HCT116 (cell line): Measurements from ENCODE around the gene CDC42EP5. TPM values are rescaled to one million over a fixed set of nuclear protein-coding genes. Genes with fewer than 3 reads are reported as not detected.

Experiments used
- ATAC-seq: fragments of 200-7000 bp; cut with Tn5 transposase; 2 replicates; pipeline ENCODE4 v1.9.1; 2020; ENCODE audit warnings: mild to moderate bottlenecking, moderate library complexity
- BruUV-seq: library from RNA; stranded (reverse); fragments of 400-500 nt; replicated peaks from 2 replicates; lab custom pipeline; 2021; lab: Mats Ljungman, UMichigan
- CTCF ChIA-PET: fragments of 300-600 bp; sonication (Branson Sonifier 250); formaldehyde crosslinking; loops from one replicate; lab custom pipeline; 2021; ENCODE audit warnings: antibody characterized with exemption; lab: Charles Lee
- POLR2A ChIA-PET: fragments of 300-600, 350-600 bp; sonication (Branson Sonifier 250); formaldehyde crosslinking; loops from one replicate; lab custom pipeline; 2021; ENCODE audit warnings: antibody characterized with exemption; lab: Charles Lee
- RAD21 ChIA-PET, 2 experiments: fragments of 300-600 bp; sonication (Branson Sonifier 250); formaldehyde crosslinking; loops; one replicate each; lab custom pipeline; 2023; ENCODE audit warnings: low total read pairs in 2 of 2; ENCODE audit not compliant: uncharacterized antibody in 2 of 2, unreplicated experiment in 2 of 2, low non-redundant PET in 1 of 2; lab: Charles Lee
- DNase-seq: peaks from one replicate; pipeline ENCODE4 v3.0.0-alpha.2; 2010; ENCODE audit warnings: low read depth, low spot score
- H2AFZ ChIP-seq: fragments of 200-600 bp; shearing (Covaris generic), sonication (generic); 2 replicates; pipeline ENCODE4 v1.6.1; 2017; ENCODE audit warnings: low read depth, mixed run types, mixed read lengths, antibody characterized with exemption, low read length; ENCODE audit not compliant: poor library complexity, severe bottlenecking
- H3K27ac ChIP-seq: 2 replicates; pipeline ENCODE4 v1.5.1; 2012; ENCODE audit warnings: low read depth, low read length
- H3K27me3 ChIP-seq: fragments of 200-600 bp; sonication (generic); 2 replicates; pipeline ENCODE4 v1.6.1; 2016; ENCODE audit warnings: mixed run types, low read length, mixed read lengths; ENCODE audit not compliant: insufficient read depth
- H3K36me3 ChIP-seq, 2 experiments: fragments of 200-500 bp in 1 of 2; fragments of 200-600 bp in 1 of 2; sonication (Bioruptor generic) in 1 of 2; sonication (generic) in 1 of 2; 2 replicates each; pipeline versions ENCODE4 v1.5.1 to v1.6.1; 2014 to 2016; ENCODE audit warnings: low read length in 2 of 2, inconsistent platforms in 1 of 2, mixed read lengths in 1 of 2, mixed run types in 1 of 2; ENCODE audit not compliant: insufficient read depth in 2 of 2, control insufficient read depth in 1 of 2
- H3K4me1 ChIP-seq, 2 experiments: fragments of 200-600 bp in 1 of 2; sonication (generic) in 1 of 2; 2 replicates each; pipeline versions ENCODE4 v1.5.1 to v1.6.1; 2012 to 2017; ENCODE audit warnings: low read length in 2 of 2, inconsistent platforms in 1 of 2, mild to moderate bottlenecking in 1 of 2, mixed read lengths in 1 of 2, mixed run types in 1 of 2, moderate library complexity in 1 of 2; ENCODE audit not compliant: insufficient read depth in 2 of 2, control insufficient read depth in 1 of 2
- H3K4me2 ChIP-seq: fragments of 200-600 bp; sonication (generic); 2 replicates; pipeline ENCODE4 v1.6.1; 2017; ENCODE audit warnings: mixed run types, low read length, mixed read lengths
- H3K4me3 ChIP-seq, 2 experiments: fragments of 200-600 bp in 1 of 2; sonication (generic) in 1 of 2; replicated peaks in 1 of 2; 2 replicates each; pipeline ENCODE4 v1.5.1; 2011 to 2016; ENCODE audit warnings: low read length in 2 of 2, control low read depth in 1 of 2, low read depth in 1 of 2, mild to moderate bottlenecking in 1 of 2, mixed read lengths in 1 of 2, mixed run types in 1 of 2
- H3K79me2 ChIP-seq: fragments of 200-600 bp; sonication (generic); 2 replicates; pipeline ENCODE4 v1.6.1; 2017; ENCODE audit warnings: mild to moderate bottlenecking, mixed run types, low read length, moderate library complexity, mixed read lengths; ENCODE audit not compliant: insufficient read depth
- H3K9ac ChIP-seq: fragments of 200-600 bp; sonication (generic); 2 replicates; pipeline ENCODE4 v1.6.1; 2016; ENCODE audit warnings: low read length, mixed read lengths
- H3K9me2 ChIP-seq: fragments of 200-600 bp; sonication (generic), shearing (Covaris generic); 2 replicates; pipeline ENCODE4 v1.6.1; 2017; ENCODE audit warnings: mixed run types, mild to moderate bottlenecking, moderate library complexity; ENCODE audit not compliant: insufficient read depth
- H3K9me3 ChIP-seq, 2 experiments: fragments of 200-500 bp in 1 of 2; fragments of 200-600 bp in 1 of 2; sonication (Bioruptor generic) in 1 of 2; sonication (generic) in 1 of 2; 2 replicates each; pipeline ENCODE4 v1.6.1; 2014 to 2017; ENCODE audit warnings: low read length in 2 of 2, mixed read lengths in 2 of 2, inconsistent platforms in 1 of 2, low read depth in 1 of 2, mild to moderate bottlenecking in 1 of 2, mixed run types in 1 of 2, moderate library complexity in 1 of 2; ENCODE audit not compliant: control insufficient read depth in 1 of 2, insufficient read depth in 1 of 2
- H4K20me1 ChIP-seq: fragments of 200-600 bp; sonication (generic), shearing (Covaris generic); 2 replicates; pipeline ENCODE4 v1.6.1; 2017; ENCODE audit warnings: mixed run types, mild to moderate bottlenecking, moderate library complexity; ENCODE audit not compliant: insufficient read depth
- CBX3 ChIP-seq: IDR thresholded peaks from 2 replicates; pipeline ENCODE4 v1.6.1; 2012; ENCODE audit warnings: low read depth
- ELF1 ChIP-seq: IDR thresholded peaks from 2 replicates; pipeline ENCODE4 v1.6.1; 2012; ENCODE audit warnings: low read depth, borderline replicate concordance
- EZH2 ChIP-seq: fragments of 200-600 bp; sonication (generic); IDR thresholded peaks from 2 replicates; pipeline ENCODE4 v1.6.1; 2017; ENCODE audit warnings: antibody characterized with exemption, mixed run types
- FOSL1 ChIP-seq: IDR thresholded peaks from 2 replicates; pipeline ENCODE4 v1.6.1; 2012; ENCODE audit warnings: low read depth
- JUND ChIP-seq: IDR thresholded peaks from 2 replicates; pipeline ENCODE4 v1.6.1; 2012
- RAD21 ChIP-seq: IDR thresholded peaks from 2 replicates; pipeline ENCODE4 v1.6.1; 2012; ENCODE audit warnings: low read depth, mild to moderate bottlenecking
- SIN3A ChIP-seq: IDR thresholded peaks from 2 replicates; pipeline ENCODE4 v1.6.1; 2012; ENCODE audit warnings: low read depth
- YY1 ChIP-seq: IDR thresholded peaks from 2 replicates; pipeline ENCODE4 v1.6.1; 2011; ENCODE audit warnings: low read length, low read depth, moderate library complexity, mild to moderate bottlenecking; ENCODE audit not compliant: insufficient replicate concordance; ENCODE audit errors: extremely low read depth
- intact Hi-C: fragments of 100-400 bp; cut with micrococcal nuclease; formaldehyde crosslinking; loops from 2 replicates; pipeline ENCODE4 v1.10.0; 2022
- total RNA-seq: library from RNA; stranded (reverse); gene quantifications from one replicate; pipeline ENCODE4 v1.2.1, GENCODE V29; 2021; ENCODE audit not compliant: unreplicated experiment
- TF ChIP-seq, protein P1 (sequence below), 3 experiments: fragments of 200-600 bp in 1 of 3; sonication (generic) in 1 of 3; IDR thresholded peaks in 2 of 3; conservative IDR thresholded peaks in 1 of 3; 2 replicates each; pipeline ENCODE4 v1.5.1; 2012 to 2017; ENCODE audit warnings: low read depth in 2 of 3, low read length in 2 of 3, antibody characterized with exemption in 1 of 3, borderline replicate concordance in 1 of 3, control low read depth in 1 of 3, mild to moderate bottlenecking in 1 of 3, mixed read lengths in 1 of 3, mixed run types in 1 of 3, moderate library complexity in 1 of 3; ENCODE audit not compliant: insufficient read depth in 1 of 3
- TF ChIP-seq, protein P2 (sequence below): IDR thresholded peaks from 2 replicates; pipeline ENCODE4 v1.6.1; 2012; ENCODE audit warnings: low read depth

Gene CDC42EP5
- total RNA-seq, 1 experiment from 2014 or later, result 0.64 TPM

DNA sequence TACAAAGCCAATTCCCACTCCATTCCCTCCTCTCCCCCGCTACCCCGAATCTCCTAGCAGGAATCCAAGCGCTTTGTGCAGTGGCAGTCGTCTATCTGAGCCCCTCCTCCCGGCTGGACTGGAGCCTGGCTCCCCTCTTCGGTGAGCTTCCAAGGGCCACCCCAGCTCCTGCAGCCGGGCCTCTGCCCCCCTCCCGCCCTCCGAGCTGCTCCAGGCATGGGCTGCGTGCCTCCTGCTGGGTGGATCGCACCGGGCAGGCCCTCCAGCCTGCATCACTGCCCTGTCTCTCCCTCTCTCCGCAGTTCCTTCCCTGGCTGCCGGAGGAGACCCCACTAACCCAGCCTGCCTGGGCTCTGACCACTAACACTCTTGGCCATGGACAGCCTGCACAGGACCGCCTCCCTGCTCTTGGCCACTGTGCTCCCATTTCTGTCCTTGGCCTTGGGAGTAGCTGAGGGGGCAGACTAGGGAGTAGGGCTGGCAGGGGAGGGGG is 37.0 kb downstream of the CDC42EP5 start:
- DNase-seq (no peak), ATAC-seq (no peak)
- Histone ChIP-seq H3K36me3 (peaks cover 0 to 5% of the 10 kb centered on the region in 2 experiments; a peak in 1 of 4 replicates), H2AFZ (no peak overlapping the region), H4K20me1 (no peaks in the 10 kb centered on the region), H3K79me2 (no peaks in the 10 kb centered on the region), H3K4me3 (no peak overlapping the region), H3K4me1 (peaks cover 20 to 30% of the 10 kb centered on the region in 2 experiments), H3K27me3 (no peaks in the 10 kb centered on the region), H3K9me2 (no peaks in the 10 kb centered on the region), H3K4me2 (no peak overlapping the region), H3K27ac (no peak overlapping the region), H3K9me3 (no peaks in the 10 kb centered on the region), H3K9ac (no peak overlapping the region)
- ChIA-PET RAD21 (no interaction called here), CTCF (no interaction called here), POLR2A (interaction anchor here (0.9 kb wide), 1 partner anchor 13 kb away, joined by 3 read pairs; the partner anchor contains the start of gene LENG8)
- TF ChIP-seq ELF1 (no peak), YY1 (no peak), JUND (no peak), EZH2 (no peak), SIN3A (no peak)
- TF ChIP-seq, protein P1, sequence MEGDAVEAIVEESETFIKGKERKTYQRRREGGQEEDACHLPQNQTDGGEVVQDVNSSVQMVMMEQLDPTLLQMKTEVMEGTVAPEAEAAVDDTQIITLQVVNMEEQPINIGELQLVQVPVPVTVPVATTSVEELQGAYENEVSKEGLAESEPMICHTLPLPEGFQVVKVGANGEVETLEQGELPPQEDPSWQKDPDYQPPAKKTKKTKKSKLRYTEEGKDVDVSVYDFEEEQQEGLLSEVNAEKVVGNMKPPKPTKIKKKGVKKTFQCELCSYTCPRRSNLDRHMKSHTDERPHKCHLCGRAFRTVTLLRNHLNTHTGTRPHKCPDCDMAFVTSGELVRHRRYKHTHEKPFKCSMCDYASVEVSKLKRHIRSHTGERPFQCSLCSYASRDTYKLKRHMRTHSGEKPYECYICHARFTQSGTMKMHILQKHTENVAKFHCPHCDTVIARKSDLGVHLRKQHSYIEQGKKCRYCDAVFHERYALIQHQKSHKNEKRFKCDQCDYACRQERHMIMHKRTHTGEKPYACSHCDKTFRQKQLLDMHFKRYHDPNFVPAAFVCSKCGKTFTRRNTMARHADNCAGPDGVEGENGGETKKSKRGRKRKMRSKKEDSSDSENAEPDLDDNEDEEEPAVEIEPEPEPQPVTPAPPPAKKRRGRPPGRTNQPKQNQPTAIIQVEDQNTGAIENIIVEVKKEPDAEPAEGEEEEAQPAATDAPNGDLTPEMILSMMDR (IDR thresholded peaks at IDR 0.05 in 2 of 3, conservative IDR thresholded peaks at IDR 0.05 in 1 of 3; ENCODE audit: borderline replicate concordance in 1 of 3, insufficient read depth in 1 of 3, low read depth in 2 of 3, low read length in 2 of 3), result no peak
- intact Hi-C loops, result no loop called here
- no TSS peak for BruUV-seq

DNA sequence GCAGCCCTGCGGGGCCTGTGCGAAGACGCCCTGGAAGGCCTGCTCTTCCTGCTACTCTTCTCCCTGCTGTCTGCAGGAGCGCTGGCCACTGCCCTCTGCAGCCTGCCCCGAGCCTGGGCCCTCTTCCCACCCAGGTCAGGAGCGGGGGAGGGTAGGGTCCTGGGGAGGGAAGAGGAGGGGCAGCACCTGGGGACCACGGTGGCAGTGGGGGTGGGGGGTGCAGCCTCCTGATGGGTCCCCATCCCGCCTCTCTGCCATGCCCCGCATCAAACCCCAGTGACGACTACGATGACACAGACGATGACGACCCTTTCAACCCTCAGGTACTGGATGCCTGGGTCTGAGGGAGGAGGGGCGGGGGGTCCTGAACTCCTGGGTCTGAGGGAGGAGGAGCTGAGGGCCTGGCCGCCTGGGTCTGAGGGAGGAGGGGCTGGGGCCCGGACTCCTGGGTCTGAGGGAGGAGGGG is 37.5 kb downstream of the CDC42EP5 start:
- Histone ChIP-seq H3K9me3 (no peaks in the 10 kb centered on the region), H4K20me1 (no peaks in the 10 kb centered on the region), H3K9me2 (no peaks in the 10 kb centered on the region), H3K79me2 (no peaks in the 10 kb centered on the region), H3K4me1 (peaks cover 24 to 35% of the 10 kb centered on the region in 2 experiments), H3K9ac (no peak overlapping the region), H3K4me3 (no peak overlapping the region), H3K27ac (no peak overlapping the region), H2AFZ (no peak overlapping the region), H3K27me3 (no peaks in the 10 kb centered on the region), H3K36me3 (peaks cover 0 to 5% of the 10 kb centered on the region in 2 experiments; a peak in 1 of 4 replicates), H3K4me2 (no peak overlapping the region)
- CTCF ChIA-PET, result no interaction called here
- POLR2A ChIA-PET, result no interaction called here
- RAD21 ChIA-PET, result no interaction called here
- no peak for ATAC-seq
- no peak for DNase-seq
- TF ChIP-seq YY1 (no peak), RAD21 (no peak), ELF1 (no peak), FOSL1 (no peak), CBX3 (no peak), EZH2 (no peak)
- TF ChIP-seq, protein P2, sequence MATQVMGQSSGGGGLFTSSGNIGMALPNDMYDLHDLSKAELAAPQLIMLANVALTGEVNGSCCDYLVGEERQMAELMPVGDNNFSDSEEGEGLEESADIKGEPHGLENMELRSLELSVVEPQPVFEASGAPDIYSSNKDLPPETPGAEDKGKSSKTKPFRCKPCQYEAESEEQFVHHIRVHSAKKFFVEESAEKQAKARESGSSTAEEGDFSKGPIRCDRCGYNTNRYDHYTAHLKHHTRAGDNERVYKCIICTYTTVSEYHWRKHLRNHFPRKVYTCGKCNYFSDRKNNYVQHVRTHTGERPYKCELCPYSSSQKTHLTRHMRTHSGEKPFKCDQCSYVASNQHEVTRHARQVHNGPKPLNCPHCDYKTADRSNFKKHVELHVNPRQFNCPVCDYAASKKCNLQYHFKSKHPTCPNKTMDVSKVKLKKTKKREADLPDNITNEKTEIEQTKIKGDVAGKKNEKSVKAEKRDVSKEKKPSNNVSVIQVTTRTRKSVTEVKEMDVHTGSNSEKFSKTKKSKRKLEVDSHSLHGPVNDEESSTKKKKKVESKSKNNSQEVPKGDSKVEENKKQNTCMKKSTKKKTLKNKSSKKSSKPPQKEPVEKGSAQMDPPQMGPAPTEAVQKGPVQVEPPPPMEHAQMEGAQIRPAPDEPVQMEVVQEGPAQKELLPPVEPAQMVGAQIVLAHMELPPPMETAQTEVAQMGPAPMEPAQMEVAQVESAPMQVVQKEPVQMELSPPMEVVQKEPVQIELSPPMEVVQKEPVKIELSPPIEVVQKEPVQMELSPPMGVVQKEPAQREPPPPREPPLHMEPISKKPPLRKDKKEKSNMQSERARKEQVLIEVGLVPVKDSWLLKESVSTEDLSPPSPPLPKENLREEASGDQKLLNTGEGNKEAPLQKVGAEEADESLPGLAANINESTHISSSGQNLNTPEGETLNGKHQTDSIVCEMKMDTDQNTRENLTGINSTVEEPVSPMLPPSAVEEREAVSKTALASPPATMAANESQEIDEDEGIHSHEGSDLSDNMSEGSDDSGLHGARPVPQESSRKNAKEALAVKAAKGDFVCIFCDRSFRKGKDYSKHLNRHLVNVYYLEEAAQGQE, result no peak
- BruUV-seq, result no TSS peak
- intact Hi-C loops, result no loop called here
